ENCODE data around the gene EIF1AY. TPM values are rescaled to one million over a fixed set of nuclear protein-coding genes. Genes with fewer than 3 reads are reported as not detected.

The EIF1AY gene
- polyA plus RNA-seq, 3 donors, result 13.2 to 30.7 TPM; not detected in 1

Other genes starting within 250 kb of the EIF1AY start
- not detected for gene RPS4Y2, start 180.3 kb downstream of the EIF1AY start, polyA plus RNA-seq